Testis (tissue), 3 donors: Measurements from ENCODE around the gene CHI3L1. TPM values are rescaled to one million over a fixed set of nuclear protein-coding genes. Genes with fewer than 3 reads are reported as not detected.
A peak's percentile ranks its signal among the peaks of the same experiment; 100 is the strongest.

Experiments used
- DNase-seq: peaks from one replicate; pipeline ENCODE4 v3.0.0-alpha.2; 2019
- H3K27ac ChIP-seq, 2 donors: fragments of 200-600 bp; sonication (generic); one replicate each; pipeline ENCODE4 v1.5.1; 2019
- H3K27me3 ChIP-seq: fragments of 200-600 bp; sonication (generic); one replicate; pipeline ENCODE4 v1.5.1; 2019
- H3K36me3 ChIP-seq: fragments of 200-600 bp; sonication (generic); one replicate; pipeline ENCODE4 v1.5.1; 2017; ENCODE audit warnings: low read depth; ENCODE audit errors: missing control alignments
- H3K4me1 ChIP-seq: fragments of 200-600 bp; sonication (generic); one replicate; pipeline ENCODE4 v1.5.1; 2019
- H3K4me3 ChIP-seq, 2 donors: fragments of 200-600 bp; sonication (generic); one replicate each; pipeline ENCODE4 v1.5.1; 2017 to 2019
- H3K9me3 ChIP-seq: fragments of 200-600 bp; sonication (generic); one replicate; pipeline ENCODE4 v1.5.1; 2017
- POLR2A ChIP-seq: fragments of 450-650 bp; IDR thresholded peaks from one replicate; pipeline ENCODE4 v1.6.1; 2017; ENCODE audit warnings: antibody characterized with exemption, mild to moderate bottlenecking, moderate library complexity
- WGBS, 2 donors: methylation state at CpG; one replicate each; pipeline ENCODE4 v1.1.5; 2018; 5-methylcytosine and 5-hydroxymethylcytosine counted together
- intact Hi-C: fragments of 100-400 bp; cut with DNase I; formaldehyde crosslinking; loops from one replicate; pipeline ENCODE4 v1.15.1; 2023; ENCODE audit warnings: low total_unique reads
- polyA plus RNA-seq: library from polyadenylated mRNA; stranded (reverse); fragments of 350-450 nt; fragmentation: Illumina TruSeq; extraction: RNeasy Lipid Tissue Mini Kit (QIAGEN cat#74804); gene quantifications from one replicate; pipeline ENCODE4 v1.2.3, GENCODE V29; 2014; ENCODE audit warnings: low read depth, low replicate concordance; ENCODE audit not compliant: insufficient read depth
- total RNA-seq, 2 donors: library from RNA; depleted of rRNA; stranded (reverse); fragments of >200 nt; gene quantifications; one replicate each; pipeline ENCODE4 v1.2.3, GENCODE V29; 2016
- TF ChIP-seq, protein P1 (sequence below), 3 experiments: fragments of 450-650 bp in 2 of 3; fragments of 200-600 bp in 1 of 3; sonication (generic) in 1 of 3; IDR thresholded peaks; one replicate each; pipeline ENCODE4 v1.5.1; 2016 to 2019; ENCODE audit warnings: antibody characterized with exemption in 3 of 3, mild to moderate bottlenecking in 2 of 3, moderate library complexity in 1 of 3

The CHI3L1 gene
- total and polyA plus RNA-seq, 3 donors from 2014 or later, result 2.0 to 35.5 (median 6.6) TPM

- H3K27me3 ChIP-seq, result no peaks in the 10 kb centered on the region
- intact Hi-C loops, result no loop called here
- no peak overlapping the region for H3K4me3 ChIP-seq
- no peaks in the 10 kb centered on the region for H3K36me3 ChIP-seq
- TF ChIP-seq POLR2A, result no peak
- TF ChIP-seq, protein P1, sequence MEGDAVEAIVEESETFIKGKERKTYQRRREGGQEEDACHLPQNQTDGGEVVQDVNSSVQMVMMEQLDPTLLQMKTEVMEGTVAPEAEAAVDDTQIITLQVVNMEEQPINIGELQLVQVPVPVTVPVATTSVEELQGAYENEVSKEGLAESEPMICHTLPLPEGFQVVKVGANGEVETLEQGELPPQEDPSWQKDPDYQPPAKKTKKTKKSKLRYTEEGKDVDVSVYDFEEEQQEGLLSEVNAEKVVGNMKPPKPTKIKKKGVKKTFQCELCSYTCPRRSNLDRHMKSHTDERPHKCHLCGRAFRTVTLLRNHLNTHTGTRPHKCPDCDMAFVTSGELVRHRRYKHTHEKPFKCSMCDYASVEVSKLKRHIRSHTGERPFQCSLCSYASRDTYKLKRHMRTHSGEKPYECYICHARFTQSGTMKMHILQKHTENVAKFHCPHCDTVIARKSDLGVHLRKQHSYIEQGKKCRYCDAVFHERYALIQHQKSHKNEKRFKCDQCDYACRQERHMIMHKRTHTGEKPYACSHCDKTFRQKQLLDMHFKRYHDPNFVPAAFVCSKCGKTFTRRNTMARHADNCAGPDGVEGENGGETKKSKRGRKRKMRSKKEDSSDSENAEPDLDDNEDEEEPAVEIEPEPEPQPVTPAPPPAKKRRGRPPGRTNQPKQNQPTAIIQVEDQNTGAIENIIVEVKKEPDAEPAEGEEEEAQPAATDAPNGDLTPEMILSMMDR (IDR thresholded peaks at IDR 0.05), result no peak
- WGBS, 2 donors, result 94 to 97% methylated on average over 1 of the region's 1 CpG
- H3K9me3 ChIP-seq, result no peaks in the 10 kb centered on the region
- H3K4me1 ChIP-seq, result peaks cover 14% of the 10 kb centered on the region
- H3K27ac ChIP-seq, result no peak overlapping the region
- no peak for DNase-seq
Measured at GRCh38 chr1:203136409-203137042, 50.0 kb downstream of the CHI3L1 start.

- Histone ChIP-seq H3K36me3 (no peaks in the 10 kb centered on the region), H3K4me3 (no peak overlapping the region), H3K4me1 (peaks cover 13% of the 10 kb centered on the region), H3K9me3 (no peaks in the 10 kb centered on the region), H3K27ac (no peak overlapping the region), H3K27me3 (no peaks in the 10 kb centered on the region)
- DNase-seq, result no peak
- 67 to 77% methylated on average over 8 of the region's 8 CpGs for WGBS, 2 donors
- intact Hi-C loops, result no loop called here
- no peak for TF ChIP-seq POLR2A
- TF ChIP-seq, protein P1 (IDR thresholded peaks at IDR 0.05), result no peak
Measured at GRCh38 chr1:203135636-203136305, 50.7 kb downstream of the CHI3L1 start.

DNA sequence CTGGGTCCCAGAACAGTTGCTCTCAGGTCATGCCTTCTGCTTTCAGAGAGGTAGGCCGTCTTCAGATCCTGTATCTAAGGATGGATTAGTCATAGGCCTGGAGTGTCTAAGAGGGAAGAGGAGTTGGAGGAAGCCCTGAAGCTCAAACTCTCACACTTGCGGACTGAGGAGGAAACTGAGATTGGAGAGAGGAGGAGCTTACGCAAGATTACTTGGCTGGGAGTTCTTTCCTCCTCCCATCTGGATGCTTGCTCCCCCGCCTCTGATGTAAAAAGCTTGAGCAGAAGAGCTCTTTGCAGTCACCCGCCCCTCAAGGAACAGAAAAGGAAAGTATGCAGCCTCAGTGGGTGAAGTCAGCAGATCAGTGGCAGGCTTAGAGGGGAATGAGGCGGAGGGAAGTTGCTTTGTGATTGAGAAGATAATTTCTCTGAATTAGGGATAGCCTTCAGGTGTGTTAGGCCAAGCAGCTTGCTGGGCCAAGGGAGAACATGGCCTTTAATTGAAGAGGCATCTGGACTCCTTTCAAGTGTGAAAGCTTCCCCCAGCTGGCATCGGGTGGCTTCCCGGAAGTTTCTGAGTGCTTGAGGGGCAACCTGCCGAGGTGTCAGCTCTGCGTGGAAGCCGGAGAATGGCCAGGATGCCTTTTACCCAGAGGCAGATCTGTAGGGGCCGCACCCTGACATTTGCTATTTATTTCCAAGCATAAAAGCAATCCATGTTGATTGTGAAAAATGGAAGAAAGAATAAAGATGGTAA, 52.4 kb downstream of the CHI3L1 start:
- Histone ChIP-seq H3K27me3 (no peaks in the 10 kb centered on the region), H3K27ac (peak overlapping the region in 1 of 2 donors; percentile 8), H3K4me3 (no peak overlapping the region), H3K36me3 (no peaks in the 10 kb centered on the region), H3K4me1 (peaks cover 7% of the 10 kb centered on the region), H3K9me3 (no peaks in the 10 kb centered on the region)
- peak; percentile 80 for DNase-seq
- TF ChIP-seq, protein P1 (IDR thresholded peaks at IDR 0.05), result no peak
- TF ChIP-seq POLR2A, result no peak
- intact Hi-C loops, result no loop called here
- 66 to 77% methylated on average over 12 of the region's 12 CpGs for WGBS, 2 donors

DNA sequence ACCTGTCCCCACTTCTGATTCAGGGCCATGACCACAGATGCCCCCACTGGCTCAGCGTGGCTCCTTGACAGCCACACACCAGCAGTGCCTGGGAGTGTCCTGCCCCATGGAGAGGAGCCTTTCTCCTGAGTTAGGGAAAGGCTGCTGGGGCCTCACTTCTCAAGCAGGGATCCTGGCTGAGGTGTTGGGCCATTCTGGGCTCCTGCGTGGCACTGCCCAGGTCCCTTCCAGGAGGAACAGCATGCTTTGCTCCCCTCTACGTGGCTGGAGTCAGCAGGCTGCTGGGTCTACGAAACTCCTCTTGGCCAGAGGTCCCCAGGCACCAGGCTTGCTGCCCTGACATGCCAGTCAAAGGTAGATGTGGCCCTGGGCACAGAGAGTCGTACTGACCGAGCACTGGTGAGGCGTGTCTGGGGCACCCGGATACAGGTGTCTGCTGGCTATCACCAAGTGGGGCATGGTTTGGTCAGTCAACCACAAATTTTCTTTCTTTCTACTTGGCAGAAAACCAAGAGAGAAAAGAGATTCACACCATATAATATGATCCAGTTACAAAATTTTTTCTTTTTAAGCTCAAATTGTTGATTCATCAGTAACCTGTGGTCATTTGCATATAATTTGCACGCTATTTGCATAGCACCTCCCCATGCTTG, 54.8 kb downstream of the CHI3L1 start:
- intact Hi-C loops, result no loop called here
- H3K36me3 ChIP-seq, result no peaks in the 10 kb centered on the region
- no peak for TF ChIP-seq POLR2A
- TF ChIP-seq, protein P1 (IDR thresholded peaks at IDR 0.05), result no peak
- no peaks in the 10 kb centered on the region for H3K27me3 ChIP-seq
- H3K4me3 ChIP-seq, result no peak overlapping the region
- 83 to 87% methylated on average over 6 to 9 of the region's 9 CpGs for WGBS, 2 donors
- no peak overlapping the region for H3K27ac ChIP-seq
- peaks cover 20% of the 10 kb centered on the region for H3K4me1 ChIP-seq
- H3K9me3 ChIP-seq, result no peaks in the 10 kb centered on the region
- no peak for DNase-seq
